ENCODE data around the gene DMKN. TPM values are rescaled to one million over a fixed set of nuclear protein-coding genes. Genes with fewer than 3 reads are reported as not detected.

DMKN gene
- polyA plus RNA-seq, 1 experiment, result 1.5 TPM

GRCh38 chr19:35511337-35511736 lies 2.1 kb downstream of the DMKN start:
- H3K36me3 ChIP-seq (ENCODE audit: control insufficient read depth, insufficient read depth, low read length), result no peaks in the 10 kb centered on the region
- no peak for TF ChIP-seq CTCF (IDR thresholded peaks at IDR 0.05; ENCODE audit: insufficient read depth, low read depth, low read length)
- no peak for DNase-seq (ENCODE audit: low read depth)
- ChIA-PET POLR2A (no interaction called here), CTCF (interaction anchor here (0.9 to 5.7 kb wide), 13 partner anchors 10 to 185 kb away, joined by 3 to 48 read pairs (median 9); no protein-coding TSS in a partner anchor)
- peaks cover 20% of the 10 kb centered on the region for H3K27me3 ChIP-seq (ENCODE audit: control insufficient read depth, insufficient read depth, low read length)
- no peak overlapping the region for H3K4me3 ChIP-seq (ENCODE audit: low read depth, low read length)

GRCh38 chr19:35510626-35510964 lies 2.9 kb downstream of the DMKN start:
- no peaks in the 10 kb centered on the region for H3K36me3 ChIP-seq (ENCODE audit: control insufficient read depth, insufficient read depth, low read length)
- TF ChIP-seq CTCF (IDR thresholded peaks at IDR 0.05; ENCODE audit: insufficient read depth, low read depth, low read length), result no peak
- POLR2A ChIA-PET, result no interaction called here
- no peak for DNase-seq (ENCODE audit: low read depth)
- peaks cover 20% of the 10 kb centered on the region for H3K27me3 ChIP-seq (ENCODE audit: control insufficient read depth, insufficient read depth, low read length)
- CTCF ChIA-PET, result interaction anchor here (0.5 to 5.7 kb wide), 29 partner anchors 9 to 191 kb away, joined by 3 to 48 read pairs (median 5); no protein-coding TSS in a partner anchor
- H3K4me3 ChIP-seq (ENCODE audit: low read depth, low read length), result no peak overlapping the region

- Histone ChIP-seq H3K27me3 (ENCODE audit: control insufficient read depth, insufficient read depth, low read length) (peaks cover 23% of the 10 kb centered on the region), H3K4me3 (ENCODE audit: low read depth, low read length) (peak overlapping the region; percentile 30), H3K36me3 (ENCODE audit: control insufficient read depth, insufficient read depth, low read length) (no peaks in the 10 kb centered on the region)
- POLR2A ChIA-PET, result no interaction called here
- TF ChIP-seq CTCF (IDR thresholded peaks at IDR 0.05; ENCODE audit: insufficient read depth, low read depth, low read length), result peak; percentile 96
- CTCF ChIA-PET, result interaction anchor here (0.5 to 5.7 kb wide), 32 partner anchors 9 to 1458 kb away, joined by 3 to 48 read pairs (median 4); no protein-coding TSS in a partner anchor
- no peak for DNase-seq (ENCODE audit: low read depth)
These were observed 3.4 kb downstream of the DMKN start for GRCh38 chr19:35509861-35510625.

- H3K27me3 ChIP-seq (ENCODE audit: control insufficient read depth, insufficient read depth, low read length), result peaks cover 24% of the 10 kb centered on the region
- POLR2A ChIA-PET, result no interaction called here
These were observed 4.3 kb downstream of the DMKN start for GRCh38 chr19:35509018-35509652.

More at GRCh38 chr19:35509018-35509652, 4.3 kb downstream of the DMKN start:
- CTCF ChIA-PET, result interaction anchor here (0.5 to 5.7 kb wide), 16 partner anchors 8 to 1458 kb away, joined by 3 to 48 read pairs (median 6); no protein-coding TSS in a partner anchor
- no peaks in the 10 kb centered on the region for H3K36me3 ChIP-seq (ENCODE audit: control insufficient read depth, insufficient read depth, low read length)
- no peak for DNase-seq (ENCODE audit: low read depth)
- no peak overlapping the region for H3K4me3 ChIP-seq (ENCODE audit: low read depth, low read length)
- no peak for TF ChIP-seq CTCF (IDR thresholded peaks at IDR 0.05; ENCODE audit: insufficient read depth, low read depth, low read length)
